Measurements from ENCODE around the gene TENT4A.

DNA sequence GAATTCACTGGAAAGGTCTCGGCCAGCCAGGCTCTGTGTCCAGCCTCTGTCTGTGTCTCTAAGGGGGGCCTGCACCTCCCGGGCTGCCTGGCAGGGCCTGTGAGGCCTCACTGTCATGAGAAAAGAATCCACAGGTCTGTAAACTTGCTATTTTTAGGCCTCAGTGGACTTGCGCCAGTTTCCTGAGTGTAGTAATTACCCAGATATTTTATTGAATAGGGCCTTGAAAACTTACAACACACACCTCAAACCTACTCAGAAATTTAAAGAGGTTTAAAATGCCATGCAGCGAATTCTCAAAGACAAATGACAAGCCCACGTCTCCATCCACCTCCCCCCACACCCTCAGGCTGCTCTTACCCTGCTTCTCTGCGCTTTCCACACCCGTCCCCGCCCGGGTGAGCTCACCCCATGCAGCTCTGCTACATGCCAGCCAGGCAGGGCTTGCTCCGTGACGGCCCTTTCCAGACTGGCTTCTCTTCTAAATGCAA, 8.8 kb upstream of the TENT4A start:
- TF ChIP-seq, protein P1, sequence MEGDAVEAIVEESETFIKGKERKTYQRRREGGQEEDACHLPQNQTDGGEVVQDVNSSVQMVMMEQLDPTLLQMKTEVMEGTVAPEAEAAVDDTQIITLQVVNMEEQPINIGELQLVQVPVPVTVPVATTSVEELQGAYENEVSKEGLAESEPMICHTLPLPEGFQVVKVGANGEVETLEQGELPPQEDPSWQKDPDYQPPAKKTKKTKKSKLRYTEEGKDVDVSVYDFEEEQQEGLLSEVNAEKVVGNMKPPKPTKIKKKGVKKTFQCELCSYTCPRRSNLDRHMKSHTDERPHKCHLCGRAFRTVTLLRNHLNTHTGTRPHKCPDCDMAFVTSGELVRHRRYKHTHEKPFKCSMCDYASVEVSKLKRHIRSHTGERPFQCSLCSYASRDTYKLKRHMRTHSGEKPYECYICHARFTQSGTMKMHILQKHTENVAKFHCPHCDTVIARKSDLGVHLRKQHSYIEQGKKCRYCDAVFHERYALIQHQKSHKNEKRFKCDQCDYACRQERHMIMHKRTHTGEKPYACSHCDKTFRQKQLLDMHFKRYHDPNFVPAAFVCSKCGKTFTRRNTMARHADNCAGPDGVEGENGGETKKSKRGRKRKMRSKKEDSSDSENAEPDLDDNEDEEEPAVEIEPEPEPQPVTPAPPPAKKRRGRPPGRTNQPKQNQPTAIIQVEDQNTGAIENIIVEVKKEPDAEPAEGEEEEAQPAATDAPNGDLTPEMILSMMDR (IDR thresholded peaks at IDR 0.05) = no peak
- peak; percentile 53 to 69 (median 58) for TF ChIP-seq POLR2AphosphoS5 (IDR thresholded peaks at IDR 0.05)
- TF ChIP-seq POLR2A (IDR thresholded peaks at IDR 0.05) = no peak
- TF ChIP-seq EP300 (IDR thresholded peaks at IDR 0.05; ENCODE audit: low read depth) = peak; percentile 65
